ENCODE data around the gene CERT1.

The CERT1 gene

GRCh38 chr5:75468593-75468992 lies 42.8 kb downstream of the CERT1 start:
- no peak for DNase-seq

DNA sequence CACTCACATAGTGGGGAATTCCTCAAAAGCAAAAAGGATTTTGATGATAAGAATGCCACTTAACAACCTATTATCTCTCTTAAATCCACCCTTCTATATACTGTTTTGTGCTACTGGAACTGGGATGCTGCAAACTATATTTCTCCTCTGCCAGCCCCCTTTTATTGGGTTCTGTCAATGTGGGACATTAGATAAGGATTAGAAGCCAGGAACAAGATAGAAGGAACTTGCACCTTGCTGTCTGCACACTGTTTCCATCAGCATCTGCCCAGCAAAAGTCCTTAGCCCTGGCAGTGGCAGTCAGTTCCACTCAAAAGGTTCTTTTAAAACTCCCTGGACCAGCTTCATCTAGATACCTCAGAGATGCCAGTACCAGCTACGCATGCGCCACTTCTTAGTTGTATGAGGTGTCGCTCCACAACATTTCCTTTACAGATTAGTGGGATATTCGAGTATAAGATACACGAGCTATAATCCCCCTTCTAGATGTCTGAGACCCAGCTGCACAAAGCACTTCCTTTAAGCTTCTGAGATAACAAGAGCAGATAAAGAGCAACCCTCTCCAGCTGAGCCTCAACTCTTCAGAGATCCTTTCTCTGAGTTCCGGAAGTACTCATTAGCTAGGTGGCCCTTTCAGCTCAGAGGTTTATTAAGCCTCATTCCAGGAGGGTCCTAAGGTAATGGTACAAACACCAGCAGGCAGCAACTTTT lies 45.3 kb downstream of the CERT1 start:
- no peak for DNase-seq

GRCh38 chr5:75465480-75465879 lies 45.9 kb downstream of the CERT1 start:
- DNase-seq, result no peak

DNA sequence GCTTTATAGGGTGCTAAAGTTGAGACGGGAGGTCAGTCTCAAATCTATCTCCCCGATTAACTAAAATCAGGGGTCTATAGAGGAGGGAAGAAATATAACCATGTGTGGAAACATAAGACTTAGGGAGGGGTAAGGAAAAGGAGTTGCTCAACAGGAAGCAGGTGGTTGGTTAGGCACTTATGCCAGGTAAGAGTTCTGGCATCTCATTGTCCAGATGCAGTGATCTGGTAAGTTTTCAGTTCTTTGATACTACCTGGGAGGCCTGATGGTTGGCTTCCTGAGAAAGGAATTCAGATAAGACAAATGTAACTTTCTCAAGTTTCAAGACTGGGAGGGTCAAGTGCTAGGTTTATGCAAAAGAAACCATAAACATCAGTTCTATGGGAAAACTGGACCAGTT lies 47.7 kb downstream of the CERT1 start:
- no peak for DNase-seq

DNA sequence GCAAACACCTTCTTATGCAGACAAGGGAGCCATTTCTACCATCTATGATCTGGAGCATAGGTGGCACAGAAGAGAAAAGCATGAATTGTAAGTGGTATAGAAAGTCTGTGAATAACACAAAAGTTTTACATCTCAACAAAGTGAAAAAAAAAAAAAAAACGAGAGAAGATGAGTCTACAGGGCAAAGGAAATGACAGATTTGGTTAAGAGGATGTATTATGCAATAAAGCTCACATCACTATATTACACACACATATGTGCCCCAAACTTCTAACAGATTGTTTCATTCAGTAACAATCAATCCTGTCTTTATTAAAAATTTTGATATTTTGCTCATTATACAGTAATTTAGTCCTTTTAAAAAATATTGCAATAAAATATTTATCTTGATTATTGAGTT lies 49.8 kb downstream of the CERT1 start:
- no peak for DNase-seq

GRCh38 chr5:75460942-75461610 lies 50.4 kb downstream of the CERT1 start:
- no peak for DNase-seq

DNA sequence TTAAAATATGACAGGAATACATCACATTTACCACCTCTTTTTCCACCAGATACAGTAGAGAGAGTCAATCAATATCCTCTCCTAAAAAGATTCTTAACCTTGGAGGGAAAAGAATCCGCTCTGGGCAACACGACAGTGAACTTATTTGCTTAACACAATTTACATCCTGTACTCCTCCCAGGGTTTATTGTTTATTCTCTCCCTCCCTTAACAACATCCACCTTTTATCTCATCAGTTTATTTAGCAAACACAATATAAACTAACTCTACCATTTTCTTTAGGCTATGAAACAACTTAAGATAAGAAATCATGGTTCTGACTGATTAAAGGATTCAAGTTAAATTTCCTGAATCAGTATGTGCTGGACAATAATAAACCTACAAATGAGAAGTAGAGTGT lies 50.9 kb downstream of the CERT1 start:
- DNase-seq, result no peak

- no peak for DNase-seq
Measured at GRCh38 chr5:75457691-75458090, 53.7 kb downstream of the CERT1 start.

DNA sequence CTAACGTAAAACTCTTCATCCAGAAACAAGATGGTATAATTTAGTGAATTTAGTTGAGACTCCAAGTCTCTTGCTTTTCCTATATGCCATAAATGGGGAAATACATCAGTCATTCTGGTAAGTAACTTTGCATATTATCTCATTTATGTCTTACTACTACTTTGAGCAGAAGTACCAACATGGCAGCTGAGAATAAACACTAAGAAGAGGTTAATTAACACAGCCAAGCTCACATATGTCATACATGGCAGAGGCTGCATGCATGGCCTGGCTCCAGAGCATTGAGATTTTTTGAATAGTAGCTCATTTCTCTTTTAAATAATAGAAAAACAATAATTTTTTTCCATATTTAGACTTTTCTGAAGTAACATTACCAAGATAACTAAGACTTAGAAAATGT lies 54.3 kb downstream of the CERT1 start:
- DNase-seq, result no peak

DNA sequence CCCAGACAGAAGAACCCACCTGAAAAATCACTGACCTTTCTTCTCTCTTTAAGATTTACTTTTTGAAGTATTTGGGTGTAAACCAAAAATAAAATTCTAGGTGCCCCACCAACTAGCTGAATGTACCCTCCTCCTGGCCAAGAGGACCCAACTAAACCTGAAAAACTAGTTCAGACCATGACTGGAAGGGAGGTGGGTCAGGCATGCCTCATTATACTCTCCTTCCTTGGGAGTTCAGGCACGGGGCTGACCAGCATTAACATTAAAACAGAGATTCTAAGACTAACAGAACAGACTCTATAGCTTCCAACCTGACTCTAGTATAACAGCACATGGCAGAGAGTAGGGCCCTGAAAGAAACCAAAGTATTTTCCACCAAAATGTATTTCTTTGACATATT lies 61.4 kb downstream of the CERT1 start:
- no peak for DNase-seq

- DNase-seq, result no peak
Measured at GRCh38 chr5:75446068-75446467, 65.4 kb downstream of the CERT1 start.

DNA sequence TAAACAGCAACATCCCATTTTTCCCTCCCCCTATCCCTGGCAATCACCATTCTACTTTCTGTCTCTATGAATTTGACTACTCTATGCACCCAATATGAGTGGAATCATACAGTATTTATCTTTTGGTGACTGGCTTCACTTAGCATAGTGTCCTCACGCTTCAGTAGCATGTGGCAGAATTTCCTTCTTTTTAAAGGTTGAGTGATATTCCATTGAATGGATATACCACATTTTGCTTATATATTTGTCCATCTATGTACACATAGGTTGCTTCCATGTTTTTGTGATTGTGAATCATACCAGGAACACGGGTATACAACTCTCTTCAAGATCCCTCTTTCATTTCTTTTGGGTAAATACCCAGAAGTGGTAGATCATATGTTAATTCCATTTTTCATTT lies 69.9 kb downstream of the CERT1 start:
- no peak for DNase-seq

DNA sequence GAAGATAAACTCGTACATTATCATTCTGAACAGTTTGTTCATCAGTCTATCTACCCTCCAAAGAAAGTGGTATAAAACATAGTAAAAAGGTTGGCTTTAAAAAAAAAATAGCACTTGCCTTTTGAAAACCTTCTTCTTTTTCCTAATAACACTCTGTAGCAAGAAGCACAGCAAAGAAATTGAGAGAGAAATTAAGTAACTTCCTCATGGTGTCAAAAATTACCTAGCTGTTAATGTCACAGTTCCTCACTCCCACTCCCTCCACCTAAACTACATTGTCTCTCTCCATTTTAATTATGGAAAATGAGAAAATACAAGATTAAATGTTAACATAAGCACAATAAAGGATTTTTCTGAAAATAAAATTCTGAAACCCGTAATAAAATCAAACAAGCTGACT lies 72.2 kb downstream of the CERT1 start:
- DNase-seq, result no peak

DNA sequence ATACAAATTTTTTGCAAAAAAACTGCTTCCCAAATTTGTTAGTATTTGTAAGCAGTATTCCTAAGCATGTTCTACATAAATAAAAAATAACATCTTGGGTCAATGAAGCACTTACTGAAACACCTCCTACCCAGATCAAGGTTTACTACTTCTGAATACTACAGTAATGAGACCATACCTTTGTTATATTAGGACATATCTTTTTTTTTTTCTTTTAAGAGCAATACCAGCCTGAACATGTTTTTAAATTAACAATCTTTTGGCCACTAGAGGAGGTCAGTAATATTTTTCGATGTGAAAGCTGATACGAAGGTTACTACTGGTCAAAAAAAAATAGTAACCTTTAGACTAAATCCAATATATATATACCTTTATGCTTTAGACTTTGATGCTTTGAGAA lies 72.7 kb downstream of the CERT1 start:
- DNase-seq, result no peak

DNA sequence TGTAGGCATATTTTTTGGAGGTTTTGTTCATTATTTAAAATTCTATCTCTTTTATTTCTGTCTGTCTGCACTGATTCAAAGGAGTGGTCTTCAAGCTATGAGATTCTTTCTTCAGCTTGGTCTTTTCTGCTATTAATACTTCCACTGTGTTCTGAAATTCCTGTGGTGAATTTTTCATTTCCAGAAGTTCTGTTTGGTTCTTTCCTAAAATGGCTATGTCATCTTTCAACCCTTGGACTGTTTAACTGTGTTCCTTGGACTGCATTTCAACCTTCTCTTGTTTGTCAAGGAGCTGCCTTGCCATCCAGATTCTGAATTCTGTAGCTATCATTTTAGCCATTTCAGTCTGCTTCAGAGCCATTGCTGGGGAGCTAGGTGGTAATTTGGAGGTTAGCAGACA lies 76.3 kb downstream of the CERT1 start:
- no peak for DNase-seq

DNA sequence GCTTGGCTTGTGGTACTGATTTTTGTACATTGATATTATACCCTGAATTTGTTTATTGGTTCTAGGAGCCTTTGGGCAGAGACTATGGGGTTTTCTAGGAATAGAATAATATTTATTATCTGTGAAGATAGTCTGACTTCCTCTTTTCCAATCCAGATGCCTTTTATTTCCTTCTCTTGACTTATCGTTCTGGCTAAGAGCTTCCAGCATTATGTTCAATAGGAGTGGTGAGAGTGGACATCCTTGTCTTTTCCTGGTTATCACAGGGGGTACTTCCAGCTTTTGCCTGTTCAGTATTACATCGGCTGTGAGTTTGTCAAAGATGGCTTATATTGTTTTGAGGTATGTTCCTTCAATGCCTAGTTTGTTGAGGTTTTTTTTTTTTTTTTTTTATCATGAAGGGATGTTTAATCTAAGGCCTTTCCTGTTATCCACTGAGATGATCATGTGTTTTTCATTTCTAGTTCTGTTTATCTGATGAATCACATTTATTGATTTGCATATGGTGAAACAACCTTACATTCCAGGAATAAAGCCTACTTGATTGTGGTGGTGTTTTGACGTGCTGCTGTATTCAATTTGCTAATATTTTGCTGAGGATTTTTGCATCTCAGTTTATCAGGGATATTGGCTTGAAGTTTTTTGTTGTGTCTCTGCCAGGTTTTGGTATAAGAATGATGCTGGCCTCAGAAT lies 77.5 kb downstream of the CERT1 start:
- no peak for DNase-seq

GRCh38 chr5:75414241-75414640 lies 97.2 kb downstream of the CERT1 start:
- no peak for DNase-seq

DNA sequence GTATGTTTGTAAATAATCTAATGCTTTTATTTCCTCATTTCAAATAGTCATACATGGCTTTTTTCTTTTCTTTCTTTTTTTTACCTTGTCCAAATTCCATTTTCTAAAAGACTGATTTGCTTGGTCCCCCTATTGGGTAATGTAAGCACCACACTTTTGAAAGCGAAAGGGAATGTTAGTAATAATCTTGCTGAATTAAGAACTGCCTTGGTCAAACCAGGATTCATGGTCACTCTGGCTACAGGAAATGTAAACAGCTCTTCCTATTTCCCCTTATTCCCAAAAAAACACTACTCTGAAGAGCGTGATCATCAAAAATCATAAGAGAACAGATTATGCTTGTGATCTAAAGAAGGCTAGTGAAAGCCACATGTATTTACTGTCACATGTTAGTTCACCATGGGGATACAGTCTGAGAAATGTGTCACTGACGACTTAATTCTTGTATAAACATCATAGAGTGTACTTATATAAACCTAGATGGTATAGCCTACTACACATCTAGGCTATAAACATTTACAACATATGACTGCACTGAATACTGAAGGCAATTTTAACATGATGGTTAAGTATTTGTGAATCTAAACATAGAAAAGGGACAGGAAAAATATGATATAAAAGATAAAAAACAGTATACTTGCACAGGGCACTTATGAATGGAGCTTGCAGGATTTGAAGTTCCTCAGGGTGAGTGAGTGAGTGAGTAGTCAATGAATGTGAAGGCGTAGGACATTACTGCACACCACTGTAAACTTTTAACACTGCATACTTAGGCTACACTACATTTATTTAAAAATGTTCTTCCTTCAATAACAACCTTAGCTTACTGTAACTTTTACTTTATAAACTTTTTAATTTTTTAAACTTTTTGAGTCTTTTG lies 99.1 kb downstream of the CERT1 start:
- no peak for DNase-seq

DNA sequence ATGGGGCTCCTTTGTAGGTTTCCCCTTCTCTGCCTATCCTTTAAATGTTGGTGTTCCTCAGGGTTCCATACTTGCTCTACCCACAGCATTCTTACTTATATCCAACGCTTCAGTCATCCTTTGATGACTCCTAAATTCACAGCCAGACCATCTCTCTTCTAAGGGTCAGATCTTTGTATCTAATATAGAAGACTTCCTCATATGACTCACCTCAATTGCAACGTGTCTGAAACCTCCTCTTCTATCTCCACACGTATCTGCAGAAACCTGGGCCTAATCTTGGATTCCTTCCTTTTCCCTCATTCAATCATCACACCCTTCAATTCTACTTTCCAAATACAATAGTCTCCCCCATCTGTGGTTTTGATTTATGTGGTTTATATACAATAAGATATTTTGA lies 106.1 kb downstream of the CERT1 start:
- DNase-seq, result no peak

GRCh38 chr5:75395277-75395676 lies 116.2 kb downstream of the CERT1 start:
- DNase-seq, result no peak

GRCh38 chr5:75389430-75389829 lies 122.0 kb downstream of the CERT1 start:
- DNase-seq, result no peak

DNA sequence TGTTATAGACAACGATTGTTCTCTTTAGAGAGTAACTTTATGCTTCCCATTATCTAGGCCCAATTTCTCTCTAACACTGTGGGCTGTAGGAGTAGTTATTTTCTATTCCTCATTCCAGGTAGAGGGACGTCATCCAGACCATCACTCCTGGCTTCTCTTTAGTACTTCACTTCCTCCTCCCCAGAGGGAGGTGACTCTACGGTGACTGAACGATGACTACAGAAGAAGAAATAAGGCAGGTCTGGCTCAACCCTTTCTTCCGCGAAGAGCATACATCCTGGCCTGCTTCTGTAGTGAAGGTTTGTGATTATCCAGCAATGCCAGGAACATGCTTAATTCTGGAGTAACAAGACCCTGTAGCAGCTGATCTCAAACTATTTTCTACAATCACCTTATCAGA lies 123.6 kb downstream of the CERT1 start:
- DNase-seq, result no peak

DNA sequence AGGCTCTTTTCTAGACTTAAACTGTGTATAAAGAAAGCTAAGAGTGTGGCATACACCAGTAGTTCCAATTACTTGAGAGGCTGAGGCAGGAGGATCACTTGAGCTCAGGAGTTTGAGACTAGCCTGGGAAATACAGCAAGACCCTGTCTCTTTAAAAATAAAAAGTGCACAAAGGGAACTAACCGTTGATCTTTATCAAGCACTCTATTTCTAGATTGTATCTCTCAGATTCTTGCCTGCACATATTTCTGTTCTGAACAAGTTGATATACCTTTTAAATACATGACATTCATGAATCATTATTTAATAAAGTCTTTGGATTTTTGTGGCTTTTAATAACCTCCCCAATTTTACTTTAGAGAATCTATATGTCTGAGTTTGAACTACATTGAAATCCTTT lies 127.2 kb downstream of the CERT1 start:
- no peak for DNase-seq

Measured in activated naive CD4-positive, alpha-beta T cell treated with Interleukin-2 at 50 U/mL for 16 hours (primary cell).